Activated CD8-positive, alpha-beta T cell treated with anti-CD3 and anti-CD28 coated beads for 36 hours (primary cell): ENCODE data around the gene FLRT2. TPM values are rescaled to one million over a fixed set of nuclear protein-coding genes. Genes with fewer than 3 reads are reported as not detected.

Experiments
- ATAC-seq: fragments of 200-7000 bp; cut with Tn5 transposase; one replicate; pipeline ENCODE4 v1.10.0; 2021; ENCODE audit warnings: mild to moderate bottlenecking, moderate library complexity
- CTCF ChIA-PET: fragments of 350-600 bp; sonication (Branson Sonifier 250); formaldehyde crosslinking; loops from one replicate; lab custom pipeline; 2021; ENCODE audit warnings: antibody characterized with exemption; lab: Charles Lee
- POLR2A ChIA-PET: fragments of 350-600 bp; sonication (Branson Sonifier 250); formaldehyde crosslinking; loops from one replicate; lab custom pipeline; 2021; ENCODE audit warnings: antibody characterized with exemption; lab: Charles Lee
- DNase-seq: peaks from one replicate; pipeline ENCODE4 v3.0.0-alpha.2; 2020
- H3K27ac Mint-ChIP-seq: one replicate; pipeline ENCODE4 v1.8.0; 2021; ENCODE audit warnings: mild to moderate bottlenecking, mixed read lengths
- H3K27me3 Mint-ChIP-seq: one replicate; pipeline ENCODE4 v1.8.0; 2021; ENCODE audit warnings: mixed read lengths
- H3K36me3 Mint-ChIP-seq: one replicate; pipeline ENCODE4 v1.8.0; 2021; ENCODE audit warnings: low read depth, mixed read lengths
- H3K4me1 Mint-ChIP-seq: one replicate; pipeline ENCODE4 v1.8.0; 2021; ENCODE audit warnings: low read depth, mixed read lengths
- H3K4me3 Mint-ChIP-seq: one replicate; pipeline ENCODE4 v1.8.0; 2021; ENCODE audit warnings: mild to moderate bottlenecking, moderate library complexity, mixed read lengths
- H3K9me3 Mint-ChIP-seq: one replicate; pipeline ENCODE4 v1.8.0; 2021; ENCODE audit warnings: mixed read lengths
- intact Hi-C: fragments of 100-400 bp; cut with micrococcal nuclease; formaldehyde crosslinking; loops from one replicate; pipeline ENCODE4 v1.10.0; 2022
- total RNA-seq, 2 experiments: library from RNA; stranded (reverse); gene quantifications; one replicate each; pipeline ENCODE4 v1.2.3, GENCODE V29; 2021
- TF ChIP-seq, protein P1 (sequence below): fragments of 200-600 bp; IDR thresholded peaks from one replicate; pipeline ENCODE4 v1.8.0; 2022; ENCODE audit warnings: antibody characterized with exemption, mild to moderate bottlenecking

The FLRT2 gene
- total RNA-seq, 2 experiments from 2014 or later: not detected

DNA sequence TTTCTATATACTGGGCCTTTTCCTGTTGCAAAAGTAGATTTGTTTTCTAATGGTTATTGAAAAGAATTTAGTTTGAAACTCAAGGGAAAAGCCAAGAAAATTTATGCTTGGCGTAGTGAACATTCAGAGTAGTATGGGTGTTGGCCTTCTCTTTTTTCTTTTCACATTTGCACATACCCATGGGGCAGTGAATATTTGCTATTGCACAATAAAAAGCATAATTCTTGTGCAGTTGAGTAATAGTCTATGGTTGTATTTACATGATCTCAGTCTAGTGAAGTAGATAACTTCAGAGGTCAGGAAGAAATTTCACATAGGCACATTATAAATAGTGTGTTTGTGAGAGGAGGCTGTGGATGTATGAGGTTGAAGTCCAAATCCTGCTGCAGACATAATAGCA lies 158.1 kb downstream of the FLRT2 start:
- H3K9me3 Mint-ChIP-seq: no peaks in the 10 kb centered on the region
- POLR2A ChIA-PET: no interaction called here
- no peaks in the 10 kb centered on the region for H3K27me3 Mint-ChIP-seq
- H3K27ac Mint-ChIP-seq: no peak overlapping the region
- intact Hi-C loops: no loop called here
- no peaks in the 10 kb centered on the region for H3K36me3 Mint-ChIP-seq
- DNase-seq (no peak), ATAC-seq (no peak)
- CTCF ChIA-PET: no interaction called here
- no peak overlapping the region for H3K4me3 Mint-ChIP-seq
- no peaks in the 10 kb centered on the region for H3K4me1 Mint-ChIP-seq
- TF ChIP-seq, protein P1, sequence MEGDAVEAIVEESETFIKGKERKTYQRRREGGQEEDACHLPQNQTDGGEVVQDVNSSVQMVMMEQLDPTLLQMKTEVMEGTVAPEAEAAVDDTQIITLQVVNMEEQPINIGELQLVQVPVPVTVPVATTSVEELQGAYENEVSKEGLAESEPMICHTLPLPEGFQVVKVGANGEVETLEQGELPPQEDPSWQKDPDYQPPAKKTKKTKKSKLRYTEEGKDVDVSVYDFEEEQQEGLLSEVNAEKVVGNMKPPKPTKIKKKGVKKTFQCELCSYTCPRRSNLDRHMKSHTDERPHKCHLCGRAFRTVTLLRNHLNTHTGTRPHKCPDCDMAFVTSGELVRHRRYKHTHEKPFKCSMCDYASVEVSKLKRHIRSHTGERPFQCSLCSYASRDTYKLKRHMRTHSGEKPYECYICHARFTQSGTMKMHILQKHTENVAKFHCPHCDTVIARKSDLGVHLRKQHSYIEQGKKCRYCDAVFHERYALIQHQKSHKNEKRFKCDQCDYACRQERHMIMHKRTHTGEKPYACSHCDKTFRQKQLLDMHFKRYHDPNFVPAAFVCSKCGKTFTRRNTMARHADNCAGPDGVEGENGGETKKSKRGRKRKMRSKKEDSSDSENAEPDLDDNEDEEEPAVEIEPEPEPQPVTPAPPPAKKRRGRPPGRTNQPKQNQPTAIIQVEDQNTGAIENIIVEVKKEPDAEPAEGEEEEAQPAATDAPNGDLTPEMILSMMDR: no peak

DNA sequence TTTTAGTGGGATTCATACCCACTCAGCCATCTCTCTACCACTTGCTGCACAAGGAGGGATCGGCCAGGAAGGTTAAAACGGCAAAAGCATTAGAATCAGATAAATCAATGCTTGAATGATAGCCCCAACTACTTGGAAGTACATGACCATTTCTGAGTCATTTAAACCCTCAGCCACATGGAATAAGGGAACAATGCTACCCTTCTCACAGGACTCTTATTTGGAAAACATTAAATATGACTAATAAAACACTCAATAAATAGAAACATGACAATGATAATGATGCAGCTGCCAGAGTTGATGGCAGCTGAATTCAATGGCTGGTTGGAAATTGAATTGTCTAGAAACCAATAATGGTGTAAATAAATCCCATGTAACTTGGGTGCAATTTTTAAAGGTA lies 165.4 kb downstream of the FLRT2 start:
- H3K4me3 Mint-ChIP-seq: no peak overlapping the region
- CTCF ChIA-PET: no interaction called here
- DNase-seq (no peak), ATAC-seq (no peak)
- no peaks in the 10 kb centered on the region for H3K36me3 Mint-ChIP-seq
- TF ChIP-seq, protein P1: no peak
- no peaks in the 10 kb centered on the region for H3K4me1 Mint-ChIP-seq
- H3K9me3 Mint-ChIP-seq: no peaks in the 10 kb centered on the region
- POLR2A ChIA-PET: no interaction called here
- intact Hi-C loops: no loop called here
- no peaks in the 10 kb centered on the region for H3K27me3 Mint-ChIP-seq
- H3K27ac Mint-ChIP-seq: no peak overlapping the region

GRCh38 chr14:85701116-85701515 lies 171.2 kb downstream of the FLRT2 start:
- no peak overlapping the region for H3K4me3 Mint-ChIP-seq
- TF ChIP-seq, protein P1: no peak
- H3K9me3 Mint-ChIP-seq: peaks cover 2% of the 10 kb centered on the region
- H3K36me3 Mint-ChIP-seq: no peaks in the 10 kb centered on the region
- CTCF ChIA-PET: no interaction called here
- H3K27ac Mint-ChIP-seq: no peak overlapping the region
- DNase-seq (no peak), ATAC-seq (no peak)
- POLR2A ChIA-PET: no interaction called here
- no peaks in the 10 kb centered on the region for H3K4me1 Mint-ChIP-seq
- no peaks in the 10 kb centered on the region for H3K27me3 Mint-ChIP-seq
- intact Hi-C loops: no loop called here

GRCh38 chr14:85701763-85702162 lies 171.8 kb downstream of the FLRT2 start:
- H3K36me3 Mint-ChIP-seq: no peaks in the 10 kb centered on the region
- no peaks in the 10 kb centered on the region for H3K4me1 Mint-ChIP-seq
- H3K9me3 Mint-ChIP-seq: peaks cover 2% of the 10 kb centered on the region
- POLR2A ChIA-PET: no interaction called here
- CTCF ChIA-PET: no interaction called here
- DNase-seq: no peak
- TF ChIP-seq, protein P1: no peak
- H3K27me3 Mint-ChIP-seq: no peaks in the 10 kb centered on the region
- ATAC-seq: no peak
- intact Hi-C loops: no loop called here
- H3K27ac Mint-ChIP-seq: no peak overlapping the region
- no peak overlapping the region for H3K4me3 Mint-ChIP-seq

GRCh38 chr14:85702191-85702590 lies 172.2 kb downstream of the FLRT2 start:
- TF ChIP-seq, protein P1: no peak
- intact Hi-C loops: no loop called here
- POLR2A ChIA-PET: no interaction called here
- H3K4me1 Mint-ChIP-seq: no peaks in the 10 kb centered on the region
- H3K27me3 Mint-ChIP-seq: no peaks in the 10 kb centered on the region
- ATAC-seq (no peak), DNase-seq (no peak)
- no peak overlapping the region for H3K27ac Mint-ChIP-seq
- CTCF ChIA-PET: no interaction called here
- no peaks in the 10 kb centered on the region for H3K36me3 Mint-ChIP-seq
- H3K4me3 Mint-ChIP-seq: no peak overlapping the region
- peaks cover 2% of the 10 kb centered on the region for H3K9me3 Mint-ChIP-seq
